ENCODE results near the gene UVSSA. TPM values are rescaled to one million over a fixed set of nuclear protein-coding genes. Genes with fewer than 3 reads are reported as not detected.
A peak's percentile ranks its signal among the peaks of the same experiment; 100 is the strongest.

Gene UVSSA
- total and polyA plus RNA-seq, 9 donors: 3.8 to 24.7 (median 15.6) TPM

DNA sequence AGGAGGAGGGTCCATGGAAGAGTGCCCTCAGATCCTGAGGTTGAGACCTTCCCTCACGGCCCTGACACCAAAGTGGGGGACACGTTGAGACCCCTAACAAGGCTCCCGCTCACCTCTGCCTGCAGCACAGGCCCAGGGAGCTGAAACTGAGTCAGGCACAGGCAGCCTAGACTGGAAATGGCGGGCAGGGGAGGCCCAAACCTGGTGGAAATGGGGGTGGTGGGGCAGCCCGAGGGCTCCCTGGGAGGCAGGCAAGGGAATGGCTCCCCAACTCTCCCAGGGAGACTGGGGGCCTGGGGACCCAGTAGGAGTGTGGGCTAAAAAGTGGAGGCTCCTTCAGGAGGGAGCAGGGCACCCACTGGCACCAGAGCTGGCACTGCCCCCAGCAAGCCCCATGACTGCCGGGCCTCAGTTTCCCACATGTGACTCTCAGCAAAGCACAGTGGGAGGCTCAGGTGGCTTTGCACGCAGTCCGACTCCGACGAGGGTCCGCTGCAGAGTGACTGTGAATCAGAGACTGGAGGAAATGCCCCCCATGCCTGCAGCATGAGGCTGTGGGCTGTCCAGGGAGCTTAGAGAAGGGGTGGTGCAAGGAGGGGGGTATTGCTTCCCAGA is 53.3 kb downstream of the UVSSA start:
- Histone ChIP-seq H3K4me1 (ENCODE audit: insufficient read depth) (no peaks in the 10 kb centered on the region), H3K27ac (no peak overlapping the region), H3K27me3 (peaks cover 7% of the 10 kb centered on the region), H3K4me3 (no peak overlapping the region), H3K36me3 (no peaks in the 10 kb centered on the region), H3K9me3 (no peaks in the 10 kb centered on the region)
- 82 to 88% (median 87%) methylated on average over 11 of the region's 11 CpGs for WGBS, 3 donors
- TF ChIP-seq EP300 (IDR thresholded peaks at IDR 0.05): no peak
- TF ChIP-seq CTCF (IDR thresholded peaks at IDR 0.05): no peak
- TF ChIP-seq POLR2A (IDR thresholded peaks at IDR 0.05): no peak
- peak in 1 of 5 donors; percentile 5 for DNase-seq
- intact Hi-C loops (cut with DNase I): no loop called here

- no peak overlapping the region for H3K4me3 ChIP-seq
- H3K9me3 ChIP-seq: no peaks in the 10 kb centered on the region
- no peak overlapping the region for H3K27ac ChIP-seq
- no peaks in the 10 kb centered on the region for H3K36me3 ChIP-seq
- 34 to 35% (median 35%) methylated on average over 14 of the region's 14 CpGs for WGBS, 3 donors
- TF ChIP-seq CTCF (IDR thresholded peaks at IDR 0.05): no peak
- no peak for TF ChIP-seq POLR2A (IDR thresholded peaks at IDR 0.05)
- no peak for TF ChIP-seq EP300 (IDR thresholded peaks at IDR 0.05)
- peaks cover 7% of the 10 kb centered on the region for H3K27me3 ChIP-seq
- no peaks in the 10 kb centered on the region for H3K4me1 ChIP-seq (ENCODE audit: insufficient read depth)
- peak in 2 of 5 donors; percentile 4 to 13 for DNase-seq
- intact Hi-C loops (cut with DNase I): no loop called here
These were observed 53.9 kb downstream of the UVSSA start for GRCh38 chr4:1400831-1401408.

DNA sequence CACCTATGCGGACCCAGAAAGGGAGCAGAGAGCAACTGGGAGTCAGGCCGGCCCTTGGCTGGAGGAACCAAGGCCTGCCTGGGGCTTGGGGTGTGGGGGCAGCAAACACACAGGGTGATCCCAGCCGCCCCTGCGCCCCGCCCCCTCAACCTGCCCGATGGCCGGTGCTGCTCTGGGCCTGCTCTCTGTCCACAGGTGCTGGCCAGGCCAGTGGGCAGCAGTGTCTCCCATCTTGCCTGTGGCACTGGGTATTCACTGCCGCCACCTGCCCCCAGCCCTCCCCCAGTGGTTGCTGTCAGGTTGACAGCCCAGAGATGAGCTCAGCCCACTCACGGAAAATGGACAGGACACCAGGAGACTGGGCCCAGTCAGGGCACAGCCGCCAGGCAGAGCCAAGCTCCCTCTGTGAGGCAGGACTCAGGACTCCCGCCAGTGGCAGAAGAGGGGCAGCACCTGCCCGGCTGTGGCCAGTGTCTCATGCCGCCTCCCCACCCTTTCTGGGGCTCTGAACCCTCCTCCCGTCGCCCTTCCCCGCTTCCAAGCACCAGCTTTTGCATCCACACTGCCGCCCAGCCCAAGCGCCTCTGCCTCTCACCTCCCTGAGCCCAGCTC is 54.5 kb downstream of the UVSSA start:
- 15 to 28% (median 20%) methylated on average over 12 to 18 of the region's 18 CpGs for WGBS, 3 donors
- Histone ChIP-seq H3K27ac (no peak overlapping the region), H3K9me3 (no peaks in the 10 kb centered on the region), H3K36me3 (no peaks in the 10 kb centered on the region), H3K4me1 (ENCODE audit: insufficient read depth) (no peaks in the 10 kb centered on the region), H3K27me3 (peaks cover 7% of the 10 kb centered on the region), H3K4me3 (no peak overlapping the region)
- no peak for TF ChIP-seq CTCF (IDR thresholded peaks at IDR 0.05)
- intact Hi-C loops (cut with DNase I): no loop called here
- DNase-seq: peak in 1 of 5 donors; percentile 5

- H3K27me3 ChIP-seq: peaks cover 11% of the 10 kb centered on the region
- no peak for DNase-seq
These were observed 55.1 kb downstream of the UVSSA start for GRCh38 chr4:1402021-1402515.

More at GRCh38 chr4:1402021-1402515, 55.1 kb downstream of the UVSSA start:
- no peak overlapping the region for H3K4me3 ChIP-seq
- H3K27ac ChIP-seq: no peak overlapping the region
- TF ChIP-seq CTCF (IDR thresholded peaks at IDR 0.05): no peak
- TF ChIP-seq EP300 (IDR thresholded peaks at IDR 0.05): no peak
- TF ChIP-seq POLR2A (IDR thresholded peaks at IDR 0.05): no peak
- WGBS, 3 donors: 5 to 7% (median 6%) methylated on average over 21 to 24 of the region's 24 CpGs
- H3K36me3 ChIP-seq: no peaks in the 10 kb centered on the region
- no peaks in the 10 kb centered on the region for H3K4me1 ChIP-seq (ENCODE audit: insufficient read depth)
- H3K9me3 ChIP-seq: no peaks in the 10 kb centered on the region
- intact Hi-C loops (cut with DNase I): no loop called here

Data from ovary (tissue), 9 donors.